ENCODE measurements around the gene FAT4. TPM values are rescaled to one million over a fixed set of nuclear protein-coding genes. Genes with fewer than 3 reads are reported as not detected.

FAT4 gene
- total RNA-seq, 1 experiment from 2014 or later = 0.05 TPM

DNA sequence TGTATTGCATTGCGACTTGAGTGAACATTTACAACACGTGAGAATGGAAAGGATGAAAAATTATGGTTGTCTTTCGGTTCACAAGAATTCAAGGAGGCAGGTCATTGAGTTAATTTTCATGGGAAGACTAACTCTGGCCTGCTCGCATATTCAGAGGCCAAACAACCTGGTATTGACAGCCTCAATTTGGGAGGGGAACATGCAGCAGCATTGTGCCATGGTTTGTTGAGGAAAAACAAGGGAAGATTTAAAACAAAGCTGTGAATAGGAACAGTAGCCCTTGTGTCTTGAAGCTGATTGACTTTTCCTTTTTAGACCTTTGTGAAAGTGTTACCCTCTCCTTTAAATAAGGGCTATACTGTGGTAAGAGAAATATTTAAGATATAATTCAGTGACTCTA is 31.9 kb downstream of the FAT4 start:
- H3K4me1 Mint-ChIP-seq (ENCODE audit: low read depth, unreplicated experiment) = no peaks in the 10 kb centered on the region
- H3K4me3 ChIP-seq (ENCODE audit: low read depth, low read length) = no peak overlapping the region
- DNase-seq = no peak
- no peak overlapping the region for H3K27ac Mint-ChIP-seq (ENCODE audit: unreplicated experiment)
- TF ChIP-seq, protein P1, sequence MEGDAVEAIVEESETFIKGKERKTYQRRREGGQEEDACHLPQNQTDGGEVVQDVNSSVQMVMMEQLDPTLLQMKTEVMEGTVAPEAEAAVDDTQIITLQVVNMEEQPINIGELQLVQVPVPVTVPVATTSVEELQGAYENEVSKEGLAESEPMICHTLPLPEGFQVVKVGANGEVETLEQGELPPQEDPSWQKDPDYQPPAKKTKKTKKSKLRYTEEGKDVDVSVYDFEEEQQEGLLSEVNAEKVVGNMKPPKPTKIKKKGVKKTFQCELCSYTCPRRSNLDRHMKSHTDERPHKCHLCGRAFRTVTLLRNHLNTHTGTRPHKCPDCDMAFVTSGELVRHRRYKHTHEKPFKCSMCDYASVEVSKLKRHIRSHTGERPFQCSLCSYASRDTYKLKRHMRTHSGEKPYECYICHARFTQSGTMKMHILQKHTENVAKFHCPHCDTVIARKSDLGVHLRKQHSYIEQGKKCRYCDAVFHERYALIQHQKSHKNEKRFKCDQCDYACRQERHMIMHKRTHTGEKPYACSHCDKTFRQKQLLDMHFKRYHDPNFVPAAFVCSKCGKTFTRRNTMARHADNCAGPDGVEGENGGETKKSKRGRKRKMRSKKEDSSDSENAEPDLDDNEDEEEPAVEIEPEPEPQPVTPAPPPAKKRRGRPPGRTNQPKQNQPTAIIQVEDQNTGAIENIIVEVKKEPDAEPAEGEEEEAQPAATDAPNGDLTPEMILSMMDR (IDR thresholded peaks at IDR 0.05; ENCODE audit: insufficient read depth in 1 of 2, low read depth in 1 of 2, low read length in 1 of 2, severe bottlenecking in 1 of 2, unreplicated experiment in 1 of 2) = no peak
- no peaks in the 10 kb centered on the region for H3K4me1 ChIP-seq
- BruUV-seq (replicated peaks) = no TSS peak
- H3K27me3 ChIP-seq (replicated peaks; ENCODE audit: control insufficient read depth, insufficient read depth, low read length) = no peaks in the 10 kb centered on the region
- ChIA-PET POLR2A (no interaction called here), CTCF (no interaction called here)
- H3K4me3 Mint-ChIP-seq (ENCODE audit: unreplicated experiment) = no peak overlapping the region
- no peaks in the 10 kb centered on the region for H3K36me3 Mint-ChIP-seq (ENCODE audit: insufficient read depth, unreplicated experiment)
- H3K36me3 ChIP-seq (ENCODE audit: control insufficient read depth, insufficient read depth, low read length) = no peaks in the 10 kb centered on the region
- no peaks in the 10 kb centered on the region for H3K9me3 ChIP-seq
- no peaks in the 10 kb centered on the region for H3K27me3 Mint-ChIP-seq (ENCODE audit: insufficient read depth, unreplicated experiment)
- no peaks in the 10 kb centered on the region for H3K9me3 Mint-ChIP-seq (ENCODE audit: unreplicated experiment)
- intact Hi-C loops (cut with micrococcal nuclease; ENCODE audit: unreplicated experiment) = no loop called here

GRCh38 chr4:125350470-125351135 is 35.8 kb downstream of the FAT4 start:
- POLR2A ChIA-PET = interaction anchor here (0.5 kb wide), 1 partner anchor 643 kb away, joined by 3 read pairs; no protein-coding TSS in a partner anchor
- no peak for DNase-seq
- Mint-ChIP-seq H3K36me3 (ENCODE audit: insufficient read depth, unreplicated experiment) (no peaks in the 10 kb centered on the region), H3K27me3 (ENCODE audit: insufficient read depth, unreplicated experiment) (no peaks in the 10 kb centered on the region), H3K4me1 (ENCODE audit: low read depth, unreplicated experiment) (no peaks in the 10 kb centered on the region), H3K4me3 (ENCODE audit: unreplicated experiment) (no peak overlapping the region), H3K27ac (ENCODE audit: unreplicated experiment) (no peak overlapping the region), H3K9me3 (ENCODE audit: unreplicated experiment) (no peaks in the 10 kb centered on the region)
- Histone ChIP-seq H3K9me3 (no peaks in the 10 kb centered on the region), H3K27me3 (replicated peaks; ENCODE audit: control insufficient read depth, insufficient read depth, low read length) (no peaks in the 10 kb centered on the region), H3K4me1 (no peaks in the 10 kb centered on the region), H3K36me3 (ENCODE audit: control insufficient read depth, insufficient read depth, low read length) (no peaks in the 10 kb centered on the region), H3K4me3 (ENCODE audit: low read depth, low read length) (no peak overlapping the region)
- TF ChIP-seq, protein P1 (IDR thresholded peaks at IDR 0.05; ENCODE audit: insufficient read depth in 1 of 2, low read depth in 1 of 2, low read length in 1 of 2, severe bottlenecking in 1 of 2, unreplicated experiment in 1 of 2) = no peak
- CTCF ChIA-PET = no interaction called here
- intact Hi-C loops (cut with micrococcal nuclease; ENCODE audit: unreplicated experiment) = no loop called here
- no TSS peak for BruUV-seq (replicated peaks)

GRCh38 chr4:125352521-125352920 is 37.8 kb downstream of the FAT4 start:
- TF ChIP-seq, protein P1 (IDR thresholded peaks at IDR 0.05; ENCODE audit: insufficient read depth in 1 of 2, low read depth in 1 of 2, low read length in 1 of 2, severe bottlenecking in 1 of 2, unreplicated experiment in 1 of 2) = no peak
- H3K4me3 Mint-ChIP-seq (ENCODE audit: unreplicated experiment) = no peak overlapping the region
- Histone ChIP-seq H3K9me3 (no peaks in the 10 kb centered on the region), H3K36me3 (ENCODE audit: control insufficient read depth, insufficient read depth, low read length) (no peaks in the 10 kb centered on the region), H3K27me3 (replicated peaks; ENCODE audit: control insufficient read depth, insufficient read depth, low read length) (no peaks in the 10 kb centered on the region), H3K4me3 (ENCODE audit: low read depth, low read length) (no peak overlapping the region), H3K4me1 (no peaks in the 10 kb centered on the region)
- no peak for DNase-seq
- no peaks in the 10 kb centered on the region for H3K27me3 Mint-ChIP-seq (ENCODE audit: insufficient read depth, unreplicated experiment)
- intact Hi-C loops (cut with micrococcal nuclease; ENCODE audit: unreplicated experiment) = no loop called here
- POLR2A ChIA-PET = no interaction called here
- H3K4me1 Mint-ChIP-seq (ENCODE audit: low read depth, unreplicated experiment) = no peaks in the 10 kb centered on the region
- CTCF ChIA-PET = interaction anchor here (0.6 kb wide), 1 partner anchor 28 kb away, joined by 3 read pairs; no protein-coding TSS in a partner anchor
- BruUV-seq (replicated peaks) = no TSS peak
- no peaks in the 10 kb centered on the region for H3K9me3 Mint-ChIP-seq (ENCODE audit: unreplicated experiment)
- no peaks in the 10 kb centered on the region for H3K36me3 Mint-ChIP-seq (ENCODE audit: insufficient read depth, unreplicated experiment)
- H3K27ac Mint-ChIP-seq (ENCODE audit: unreplicated experiment) = no peak overlapping the region
